NCI-H226 (cell line): ENCODE measurements around the gene C10orf71.

Experiments
- DNase-seq: peaks from one replicate; pipeline ENCODE4 v3.0.0-alpha.2; 2015

C10orf71 gene

DNA sequence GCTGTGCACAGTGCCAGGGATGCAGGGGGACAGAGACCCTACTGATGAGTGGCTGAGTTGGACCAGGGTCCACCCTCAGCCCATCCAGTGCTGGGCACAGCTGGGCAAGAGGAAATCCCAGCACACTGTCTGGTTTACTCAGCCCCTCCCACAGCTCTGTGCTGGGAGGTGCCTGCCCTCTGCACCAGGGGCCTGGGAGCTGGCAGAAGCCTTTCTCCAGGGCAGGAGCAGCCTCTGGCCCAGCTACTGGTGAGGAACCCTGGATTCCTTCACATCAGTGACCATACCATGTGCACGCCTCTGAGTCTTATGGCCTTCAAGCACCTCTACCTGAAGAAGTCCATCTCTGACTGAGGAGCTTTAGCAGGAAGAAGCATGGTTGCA, 25.9 kb upstream of the C10orf71 start:
- DNase-seq = no peak

GRCh38 chr10:49273626-49274025, 25.3 kb upstream of the C10orf71 start:
- DNase-seq = no peak

- no peak for DNase-seq
Observed at GRCh38 chr10:49274886-49275285, 24.1 kb upstream of the C10orf71 start.

DNA sequence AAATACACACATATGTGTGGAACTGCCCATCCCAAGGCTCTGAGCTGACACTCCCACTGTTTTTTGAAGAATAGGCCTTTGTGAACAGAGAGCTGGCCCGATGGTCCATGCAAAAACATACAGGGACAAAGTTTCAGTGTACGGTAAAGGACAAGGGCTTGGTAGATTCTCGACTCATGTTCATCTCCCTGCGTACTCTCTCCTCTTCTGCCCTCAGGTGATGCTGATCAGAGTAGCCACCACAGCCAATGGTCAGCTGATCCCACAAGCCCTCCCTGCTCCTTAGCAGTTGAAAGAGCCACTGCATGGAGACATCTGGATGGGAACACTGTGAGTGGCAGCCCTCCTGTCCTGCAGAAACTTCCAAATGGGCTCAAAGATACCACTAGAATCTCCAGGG, 23.1 kb upstream of the C10orf71 start:
- no peak for DNase-seq

DNA sequence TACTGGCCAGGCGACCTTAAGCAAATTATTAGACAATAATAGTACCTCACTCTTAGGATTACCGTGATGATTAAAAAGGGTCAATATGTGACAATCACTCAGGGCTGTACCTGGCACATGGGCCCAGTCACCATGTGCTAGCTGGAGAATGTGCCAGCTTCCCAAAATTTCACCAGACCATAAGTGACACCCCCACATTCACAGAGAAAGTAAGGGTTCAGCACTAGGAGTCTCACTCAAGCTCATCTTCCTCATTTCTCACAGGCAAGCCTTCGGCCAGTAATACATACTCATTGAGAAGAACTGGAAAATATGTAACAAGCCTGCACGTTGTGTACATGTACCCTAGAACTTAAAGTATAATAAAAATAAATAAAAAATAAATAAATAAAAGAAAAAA, 22.4 kb upstream of the C10orf71 start:
- no peak for DNase-seq

GRCh38 chr10:49277973-49278372, 21.0 kb upstream of the C10orf71 start:
- DNase-seq = no peak

DNA sequence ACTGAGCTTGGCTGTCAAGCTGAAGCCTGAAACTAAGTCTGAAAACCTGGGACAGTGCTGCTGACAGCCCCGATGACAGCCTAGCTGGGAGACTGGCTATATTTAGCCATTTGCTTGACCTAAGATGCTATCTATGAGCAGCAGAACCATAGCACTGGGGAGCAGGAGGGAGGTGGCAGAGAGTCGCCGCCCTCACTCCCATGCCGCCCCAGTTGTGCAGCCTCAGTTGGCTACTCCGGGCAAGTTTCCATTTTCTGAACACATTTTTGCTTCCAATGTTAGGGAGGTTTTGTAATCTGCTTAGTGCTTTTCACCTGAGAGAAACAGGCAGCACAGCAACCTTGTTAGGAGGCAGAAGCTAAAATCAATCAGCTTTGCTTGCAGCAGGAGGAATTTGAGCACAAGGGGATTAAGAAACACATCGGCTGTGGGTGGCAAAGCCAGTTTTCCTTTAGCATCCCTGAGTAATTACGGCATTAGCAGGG, 20.4 kb upstream of the C10orf71 start:
- DNase-seq = no peak

GRCh38 chr10:49279015-49279880, 19.7 kb upstream of the C10orf71 start:
- DNase-seq = no peak

- peak; percentile 29 for DNase-seq
Observed at GRCh38 chr10:49280001-49280408, 19.0 kb upstream of the C10orf71 start.

- DNase-seq = no peak
Observed at GRCh38 chr10:49281461-49281860, 17.5 kb upstream of the C10orf71 start.

DNA sequence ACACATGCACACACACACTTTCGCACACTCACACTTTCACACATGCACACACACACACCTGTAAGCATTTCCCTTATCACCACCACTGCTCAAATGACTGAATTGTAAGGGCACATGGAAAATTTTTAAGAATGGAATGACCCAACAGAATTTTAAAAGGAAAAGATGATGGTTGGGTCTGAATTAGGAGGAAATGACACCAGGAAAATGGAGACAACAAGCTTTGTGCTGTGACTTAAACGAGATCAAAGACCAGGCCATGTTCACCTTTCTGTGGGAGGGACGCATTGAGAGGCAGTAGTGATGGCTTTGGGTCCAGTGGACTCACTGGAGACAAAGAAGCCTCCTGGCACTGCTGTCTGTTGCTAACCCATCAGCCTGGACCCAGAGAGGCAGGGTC, 16.7 kb upstream of the C10orf71 start:
- no peak for DNase-seq

DNA sequence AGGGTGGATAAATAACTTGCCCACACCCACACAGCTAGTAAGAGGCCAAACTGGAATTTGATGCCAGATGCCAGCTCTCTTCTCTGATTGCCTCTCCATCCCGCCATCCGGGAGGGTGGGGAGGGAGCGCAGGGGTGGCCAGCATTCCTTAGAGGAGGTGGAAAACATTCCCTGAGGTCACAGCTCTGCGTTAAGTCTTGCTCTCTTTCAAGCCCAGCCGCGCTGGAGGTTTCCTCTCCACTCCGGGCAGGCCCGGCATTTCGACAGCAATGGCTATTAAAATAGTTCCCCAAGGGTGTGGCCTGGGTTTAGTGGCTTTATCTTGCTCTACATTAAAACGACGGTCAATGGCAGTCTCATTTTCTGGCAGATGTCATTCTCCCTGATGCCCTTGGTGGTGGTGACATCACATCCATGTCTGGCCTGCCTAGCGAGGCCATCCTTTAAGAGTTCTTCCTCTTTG, 16.1 kb upstream of the C10orf71 start:
- DNase-seq = no peak

- DNase-seq = no peak
Observed at GRCh38 chr10:49283491-49283890, 15.5 kb upstream of the C10orf71 start.

GRCh38 chr10:49284356-49284755, 14.6 kb upstream of the C10orf71 start:
- no peak for DNase-seq

DNA sequence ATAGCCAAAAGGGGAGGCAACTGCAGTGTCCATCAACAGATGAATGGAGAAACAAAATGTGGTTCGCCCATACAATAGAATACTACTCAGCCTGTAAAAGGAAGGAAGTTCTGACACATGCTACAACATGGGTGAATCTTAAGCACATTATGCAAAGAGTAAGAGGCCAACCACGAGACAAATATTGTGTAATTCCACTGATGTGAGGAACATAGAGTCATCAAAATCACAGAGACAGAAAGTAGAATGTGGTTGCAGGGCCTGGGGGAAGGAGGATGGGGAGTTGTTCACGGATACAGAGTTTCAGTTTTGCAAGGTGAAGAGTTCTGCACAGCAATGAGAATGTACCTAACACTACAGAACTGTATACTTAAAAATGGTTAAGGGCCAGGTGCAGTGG, 13.7 kb upstream of the C10orf71 start:
- DNase-seq = no peak

GRCh38 chr10:49286686-49287085, 12.3 kb upstream of the C10orf71 start:
- no peak for DNase-seq

GRCh38 chr10:49287689-49288340, 11.2 kb upstream of the C10orf71 start:
- DNase-seq = no peak

DNA sequence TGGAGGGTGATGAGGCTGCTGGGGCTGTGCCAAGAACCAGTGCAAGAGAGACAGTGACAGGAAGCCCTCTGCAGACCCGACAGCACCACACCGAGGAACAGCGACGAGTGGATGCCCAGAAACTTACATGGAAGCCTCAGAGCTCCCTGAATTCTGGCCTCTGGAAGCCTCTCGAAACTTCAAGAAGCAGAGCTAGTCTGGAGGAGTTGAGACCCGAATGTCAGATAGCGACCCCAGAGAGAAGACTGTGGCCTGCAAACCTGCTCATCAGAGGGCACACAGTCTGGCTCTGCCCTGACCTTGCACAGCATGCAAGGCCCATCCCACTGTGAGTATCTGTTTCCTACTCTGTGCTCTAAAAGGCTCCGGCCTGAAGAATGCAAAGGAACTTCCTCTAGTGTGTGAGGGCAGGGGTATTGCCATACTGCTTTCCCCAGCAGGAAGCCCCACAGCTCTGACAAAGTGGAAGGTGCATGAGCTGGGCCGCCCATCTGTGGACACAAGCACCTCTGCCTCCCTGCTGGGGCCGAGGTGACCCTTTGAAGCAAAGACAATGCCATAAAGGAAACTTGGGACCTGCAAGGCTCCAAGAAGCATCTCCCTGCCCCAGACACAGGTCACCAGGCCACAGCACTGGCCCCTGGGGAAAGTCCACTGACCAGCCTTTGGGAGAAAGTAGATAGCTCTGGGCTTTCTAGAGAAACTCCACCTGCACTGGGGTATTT, 10.5 kb upstream of the C10orf71 start:
- DNase-seq = no peak

DNA sequence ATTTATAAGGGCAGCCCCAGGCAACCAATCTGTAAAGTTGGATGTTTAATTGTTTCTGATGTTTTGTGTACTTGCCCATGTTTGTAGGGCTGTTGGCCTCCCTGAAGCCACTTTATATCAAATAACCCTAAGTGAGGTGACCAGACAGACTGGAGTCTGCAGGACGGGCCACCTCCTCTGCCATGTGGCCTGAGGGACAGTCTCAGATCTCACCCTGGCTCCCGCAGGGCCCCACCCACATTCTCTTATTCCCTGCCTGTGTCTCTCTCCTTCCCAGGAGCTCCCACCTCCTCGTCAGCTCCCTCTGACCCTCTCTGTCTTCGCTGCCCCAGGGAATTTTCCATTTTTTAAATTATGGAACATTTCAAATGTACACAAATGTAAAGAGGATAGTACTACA, 9.5 kb upstream of the C10orf71 start:
- DNase-seq = no peak

GRCh38 chr10:49290131-49290530, 8.8 kb upstream of the C10orf71 start:
- DNase-seq = no peak

GRCh38 chr10:49290607-49291006, 8.4 kb upstream of the C10orf71 start:
- DNase-seq = no peak

- no peak for DNase-seq
Observed at GRCh38 chr10:49292565-49293207, 6.3 kb upstream of the C10orf71 start.

- DNase-seq = no peak
Observed at GRCh38 chr10:49293208-49293603, 5.8 kb upstream of the C10orf71 start.
